Liver (tissue), 9 donors: ENCODE results near the gene PC. TPM values are rescaled to one million over a fixed set of nuclear protein-coding genes. Genes with fewer than 3 reads are reported as not detected.

Experiments used
- DNase-seq: peaks from one replicate; pipeline ENCODE4 v3.0.0-alpha.2; 2017; ENCODE audit warnings: low spot score
- H3K27ac ChIP-seq, 2 donors: one replicate each; pipeline ENCODE4 v1.7.0; 2013; ENCODE audit warnings: inconsistent platforms in 2 of 2, low read length in 2 of 2, control low read depth in 1 of 2, low read depth in 1 of 2, mild to moderate bottlenecking in 1 of 2
- H3K27me3 ChIP-seq, 4 donors: one replicate each; pipeline versions ENCODE4 v1.6.1 to v1.7.0; 2013; ENCODE audit warnings: low read length in 3 of 4, inconsistent platforms in 1 of 4, mild to moderate bottlenecking in 1 of 4, moderate library complexity in 1 of 4; ENCODE audit not compliant: control insufficient read depth in 4 of 4, insufficient read depth in 4 of 4
- H3K36me3 ChIP-seq, 4 donors: one replicate each; pipeline versions ENCODE4 v1.6.1 to v1.7.0; 2013; ENCODE audit warnings: low read length in 3 of 4, mild to moderate bottlenecking in 3 of 4, low read depth in 1 of 4, moderate library complexity in 1 of 4; ENCODE audit not compliant: control insufficient read depth in 4 of 4, insufficient read depth in 3 of 4
- H3K4me1 ChIP-seq, 4 donors: one replicate each; pipeline versions ENCODE4 v1.6.1 to v1.7.0; 2013; ENCODE audit warnings: low read length in 3 of 4, mild to moderate bottlenecking in 3 of 4, moderate library complexity in 1 of 4; ENCODE audit not compliant: control insufficient read depth in 4 of 4, insufficient read depth in 4 of 4
- H3K4me3 ChIP-seq, 3 donors: one replicate each; pipeline versions ENCODE4 v1.6.1 to v1.7.0; 2013; ENCODE audit warnings: low read length in 3 of 3, control low read depth in 1 of 3, low read depth in 1 of 3, mild to moderate bottlenecking in 1 of 3
- H3K9ac ChIP-seq, 2 donors: one replicate each; pipeline ENCODE4 v1.7.0; 2013; ENCODE audit warnings: low read length in 2 of 2, mild to moderate bottlenecking in 2 of 2, moderate library complexity in 2 of 2, control low read depth in 1 of 2, low read depth in 1 of 2
- H3K9me3 ChIP-seq, 4 donors: one replicate each; pipeline versions ENCODE4 v1.6.1 to v1.7.0; 2013; ENCODE audit warnings: low read length in 3 of 4; ENCODE audit not compliant: control insufficient read depth in 4 of 4
- CTCF ChIP-seq: fragments of 150-350 bp; IDR thresholded peaks from 2 replicates; pipeline ENCODE4 v1.5.1; 2017; ENCODE audit warnings: improper control_type of control experiment, low read depth, low read length; ENCODE audit not compliant: missing input control
- EGR1 ChIP-seq, 2 donors: IDR thresholded peaks; 2 replicates each; pipeline ENCODE4 v1.6.1; 2016 to 2018; ENCODE audit warnings: antibody characterized with exemption in 2 of 2, low read depth in 2 of 2
- FOXA2 ChIP-seq: IDR thresholded peaks from 2 replicates; pipeline ENCODE4 v1.6.1; 2016; ENCODE audit warnings: antibody characterized with exemption
- HNF4A ChIP-seq, 2 donors: conservative IDR thresholded peaks; 2 replicates each; pipeline ENCODE4 v1.6.1; 2016; ENCODE audit warnings: antibody characterized with exemption in 2 of 2, mild to moderate bottlenecking in 2 of 2
- JUND ChIP-seq, 2 donors: IDR thresholded peaks; 2 replicates each; pipeline ENCODE4 v1.6.1; 2016; ENCODE audit warnings: antibody characterized with exemption in 2 of 2
- MAX ChIP-seq: IDR thresholded peaks from 2 replicates; pipeline ENCODE4 v1.6.1; 2016; ENCODE audit warnings: antibody characterized with exemption
- NR2F2 ChIP-seq: IDR thresholded peaks from 2 replicates; pipeline ENCODE4 v1.6.1; 2016; ENCODE audit warnings: antibody characterized with exemption
- RAD21 ChIP-seq, 2 donors: IDR thresholded peaks; 2 replicates each; pipeline ENCODE4 v1.6.1; 2016; ENCODE audit warnings: antibody characterized with exemption in 2 of 2, mild to moderate bottlenecking in 2 of 2
- RXRA ChIP-seq, 2 donors: IDR thresholded peaks; 2 replicates each; pipeline ENCODE4 v1.6.1; 2017 to 2018; ENCODE audit warnings: antibody characterized with exemption in 2 of 2, mild to moderate bottlenecking in 1 of 2
- SP1 ChIP-seq: IDR thresholded peaks from 2 replicates; pipeline ENCODE4 v1.6.1; 2018; ENCODE audit warnings: antibody characterized with exemption, mild to moderate bottlenecking
- TAF1 ChIP-seq: conservative IDR thresholded peaks from 2 replicates; pipeline ENCODE4 v1.6.1; 2016; ENCODE audit warnings: antibody characterized with exemption, mild to moderate bottlenecking
- YY1 ChIP-seq: IDR thresholded peaks from 2 replicates; pipeline ENCODE4 v1.6.1; 2016; ENCODE audit warnings: antibody characterized with exemption, mild to moderate bottlenecking
- ZBTB33 ChIP-seq: IDR thresholded peaks from 2 replicates; pipeline ENCODE4 v1.6.1; 2016; ENCODE audit warnings: antibody characterized with exemption
- WGBS: extraction: QIAGEN DNeasy Blood & Tissue Kit; methylation state at CpG from one replicate; pipeline ENCODE4 v1.1.7; 2013; 5-methylcytosine and 5-hydroxymethylcytosine counted together
- polyA plus RNA-seq, 2 donors: library from polyadenylated mRNA; stranded (reverse) in 1 of 2; unstranded in 1 of 2; fragments of 200-250 nt in 1 of 2; fragments of >200 nt in 1 of 2; fragmentation: Nextera tagmentation in 1 of 2; extraction: Ambion mirVana in 1 of 2; gene quantifications; one replicate each; pipeline versions ENCODE4 v1.2.1 to v1.2.3, GENCODE V29; 2013 to 2015
- total RNA-seq, 2 donors: library from RNA; depleted of rRNA; stranded (reverse); fragments of >200 nt; gene quantifications; one replicate each; pipeline ENCODE4 v1.2.3, GENCODE V29; 2014
- donor health status: healthy.
- donor health status: healthy.
- donor health status: healthy.
- donor health status: healthy.
- donor health status: healthy.

PC gene
- total and polyA plus RNA-seq, 4 donors = 144 to 583 (median 296) TPM

DNA sequence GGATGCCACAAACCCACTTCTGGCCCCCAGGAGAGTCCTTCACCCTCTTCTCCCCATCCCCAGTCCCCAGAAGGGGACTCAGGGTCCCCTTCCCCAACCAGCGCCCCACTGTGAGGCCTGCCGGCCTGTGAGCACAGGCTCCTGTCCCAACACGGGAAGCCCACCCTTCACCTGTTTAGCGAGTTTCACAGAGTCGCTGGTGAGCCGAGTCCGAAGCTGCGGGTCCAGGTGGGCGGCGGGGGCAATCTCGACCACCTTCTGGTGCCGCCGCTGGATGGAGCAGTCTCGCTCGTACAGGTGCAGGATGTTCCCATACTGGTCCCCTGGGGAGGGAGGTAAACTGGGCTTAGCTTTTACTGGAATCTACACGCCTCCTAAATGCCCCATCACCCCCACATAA lies 88.1 kb downstream of the PC start:
- 98% methylated on average over 16 of the region's 16 CpGs for WGBS
- peaks cover 0 to 9% (median 2%) of the 10 kb centered on the region in 4 donors for H3K4me1 ChIP-seq
- no peak overlapping the region for H3K27ac ChIP-seq
- no peaks in the 10 kb centered on the region for H3K9me3 ChIP-seq
- TF ChIP-seq CTCF (no peak), NR2F2 (no peak)
- no peak for DNase-seq
- H3K4me3 ChIP-seq = no peak overlapping the region
- H3K9ac ChIP-seq = no peak overlapping the region
- H3K36me3 ChIP-seq = peaks cover 12 to 42% (median 30%) of the 10 kb centered on the region in 4 donors
- H3K27me3 ChIP-seq = no peaks in the 10 kb centered on the region

GRCh38 chr11:66869567-66869870 lies 88.7 kb downstream of the PC start:
- Histone ChIP-seq H3K27me3 (no peaks in the 10 kb centered on the region), H3K9me3 (no peaks in the 10 kb centered on the region), H3K36me3 (peaks cover 12 to 42% (median 31%) of the 10 kb centered on the region in 4 donors), H3K4me1 (peaks cover 0 to 9% (median 2%) of the 10 kb centered on the region in 4 donors), H3K9ac (no peak overlapping the region), H3K4me3 (no peak overlapping the region), H3K27ac (no peak overlapping the region)
- TF ChIP-seq ZBTB33 (no peak), YY1 (no peak), HNF4A (conservative IDR thresholded peaks at IDR 0.05) (no peak), EGR1 (IDR thresholded peaks at IDR 0.05; ENCODE audit: low read depth in 2 of 2) (no peak), TAF1 (no peak), SP1 (no peak), MAX (no peak), JUND (IDR thresholded peaks at IDR 0.05) (no peak), FOXA2 (no peak)
- no peak for DNase-seq
- 96% methylated on average over 9 of the region's 9 CpGs for whole genome bisulfite sequencing

GRCh38 chr11:66868726-66869566 lies 89.2 kb downstream of the PC start:
- 72% methylated on average over 27 of the region's 27 CpGs for WGBS
- no peak overlapping the region for H3K4me3 ChIP-seq
- peaks cover 0 to 9% (median 2%) of the 10 kb centered on the region in 4 donors for H3K4me1 ChIP-seq
- no peak for TF ChIP-seq EGR1 (IDR thresholded peaks at IDR 0.05; ENCODE audit: low read depth in 2 of 2)
- TF ChIP-seq CTCF = peak; percentile 21
- no peak for TF ChIP-seq RXRA (IDR thresholded peaks at IDR 0.05)
- peak in 1 of 2 donors; percentile 65 for TF ChIP-seq RAD21 (IDR thresholded peaks at IDR 0.05)
- H3K9ac ChIP-seq = no peak overlapping the region
- H3K36me3 ChIP-seq = peaks cover 12 to 42% (median 34%) of the 10 kb centered on the region in 4 donors
- peak; percentile 73 for DNase-seq
- no peaks in the 10 kb centered on the region for H3K27me3 ChIP-seq
- no peaks in the 10 kb centered on the region for H3K9me3 ChIP-seq
- H3K27ac ChIP-seq = no peak overlapping the region
